Measurements from ENCODE around the gene HNRNPC.

The HNRNPC gene

DNA sequence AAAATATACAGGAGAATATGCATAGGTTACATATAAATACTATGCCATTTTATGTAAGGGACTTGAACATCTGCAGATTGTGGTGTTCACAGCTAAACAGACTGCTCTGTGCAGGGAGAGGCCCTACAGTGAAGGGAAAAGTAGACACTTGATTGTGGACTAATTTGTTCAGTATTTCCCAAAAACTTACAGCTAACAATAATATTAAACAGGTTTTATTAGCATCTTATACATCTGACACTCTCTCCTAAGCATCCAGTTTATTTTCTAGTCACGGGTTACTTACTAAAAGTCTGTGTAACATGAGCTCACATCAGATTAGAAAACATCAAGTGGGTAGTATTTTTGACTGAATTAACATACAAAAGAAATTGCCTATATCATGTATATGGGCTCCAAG, 60.1 kb downstream of the HNRNPC start:
- no peak for DNase-seq

DNA sequence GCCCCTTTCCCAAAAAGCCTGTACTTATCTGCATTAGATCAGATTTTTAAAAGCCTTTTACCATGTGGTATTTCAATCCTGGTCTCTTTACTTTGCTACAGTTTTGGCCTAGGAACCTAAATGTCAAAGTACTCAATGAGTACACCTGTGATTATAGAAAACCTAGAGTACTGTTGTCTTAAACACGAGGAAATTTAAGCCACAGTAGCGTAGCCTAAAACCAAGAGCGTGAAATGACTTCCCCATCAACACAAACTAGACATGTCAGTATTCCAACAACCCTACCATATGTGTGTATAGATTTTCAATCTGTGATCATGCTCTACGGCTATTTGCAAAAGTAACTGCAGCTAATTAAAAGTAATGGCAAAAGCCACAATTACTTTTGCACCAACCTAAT, 60.7 kb downstream of the HNRNPC start:
- DNase-seq, result no peak

DNA sequence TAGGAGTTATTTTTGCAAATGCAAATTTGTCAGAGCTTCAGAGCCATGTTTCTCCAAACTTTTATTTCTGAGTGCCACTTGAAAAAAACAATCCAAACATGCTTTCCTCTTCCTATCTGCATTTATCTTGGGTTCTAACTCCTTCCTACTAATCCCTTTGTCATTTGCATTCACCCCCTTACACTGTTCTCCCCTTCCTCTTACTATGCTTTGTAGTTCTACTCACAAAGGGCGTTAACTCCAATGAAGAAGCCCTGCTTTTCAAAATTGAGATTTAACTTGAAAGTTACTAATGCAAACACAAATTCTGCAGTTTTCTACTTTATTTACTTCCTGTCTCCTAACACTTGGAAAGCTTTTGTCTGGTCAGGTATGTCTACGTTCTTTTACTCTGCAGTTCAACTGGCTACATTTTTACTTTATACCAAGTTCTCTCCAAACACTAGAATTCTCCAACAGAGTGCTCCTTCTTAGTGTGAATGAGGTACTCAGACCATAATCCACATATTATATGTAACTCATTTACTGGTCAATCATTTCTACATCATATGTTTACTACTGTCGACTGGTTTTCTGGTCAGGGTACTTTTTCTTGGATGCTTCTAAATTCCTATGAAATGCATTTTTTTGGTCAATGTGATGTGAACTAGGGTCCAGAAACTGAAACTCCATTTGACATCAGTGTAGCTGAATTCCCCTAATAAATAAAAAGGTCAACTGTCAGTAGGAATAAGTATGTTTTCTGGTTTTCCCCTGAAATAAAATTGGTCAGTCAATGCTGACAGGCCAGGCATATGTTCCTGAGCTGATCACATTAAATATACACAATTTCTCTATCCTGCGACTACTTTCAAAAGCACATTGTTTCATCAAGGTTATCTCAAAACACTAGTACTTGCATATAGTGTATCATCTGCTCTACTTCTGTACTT, 62.2 kb downstream of the HNRNPC start:
- DNase-seq, result no peak

DNA sequence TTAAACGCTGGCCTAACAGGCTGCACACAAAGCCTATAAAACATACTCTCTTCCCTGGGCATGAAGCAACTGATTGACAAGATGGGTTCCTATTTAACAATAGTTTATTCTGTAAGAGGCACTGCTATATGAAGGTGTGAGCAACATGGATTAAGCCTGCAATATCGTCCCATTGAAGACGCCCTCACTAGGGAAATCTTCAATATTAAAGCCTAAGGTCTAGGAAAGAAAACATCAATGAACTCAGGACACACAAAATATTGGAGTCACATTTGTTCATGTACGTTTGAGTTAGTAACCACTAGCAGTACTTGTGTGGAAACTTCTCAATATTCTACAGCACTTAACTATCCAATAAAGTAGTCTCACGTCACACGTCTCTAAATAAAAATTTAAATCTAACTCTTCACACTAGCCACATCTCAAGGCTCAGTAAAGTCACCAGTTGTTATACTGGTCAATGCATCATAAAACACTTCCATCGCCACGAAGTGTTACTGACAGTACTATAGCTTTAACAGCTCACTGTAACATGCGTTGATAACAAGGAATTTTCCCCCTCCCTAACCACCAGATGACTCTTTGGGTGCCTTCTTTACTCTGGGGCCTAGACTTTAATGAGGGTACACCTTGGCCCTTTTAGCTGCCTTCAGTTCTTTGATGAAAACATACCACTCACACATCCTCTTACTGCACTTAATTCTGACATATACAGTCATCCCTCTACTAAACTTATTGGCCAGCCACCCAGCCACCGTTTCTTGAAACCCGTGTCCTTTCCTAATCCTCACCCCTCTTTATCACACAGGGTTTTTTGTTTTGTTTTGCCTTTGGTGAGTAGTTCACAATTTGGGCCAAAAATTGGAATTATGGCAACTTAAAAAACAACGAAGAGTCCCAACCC, 63.3 kb downstream of the HNRNPC start:
- no peak for DNase-seq

DNA sequence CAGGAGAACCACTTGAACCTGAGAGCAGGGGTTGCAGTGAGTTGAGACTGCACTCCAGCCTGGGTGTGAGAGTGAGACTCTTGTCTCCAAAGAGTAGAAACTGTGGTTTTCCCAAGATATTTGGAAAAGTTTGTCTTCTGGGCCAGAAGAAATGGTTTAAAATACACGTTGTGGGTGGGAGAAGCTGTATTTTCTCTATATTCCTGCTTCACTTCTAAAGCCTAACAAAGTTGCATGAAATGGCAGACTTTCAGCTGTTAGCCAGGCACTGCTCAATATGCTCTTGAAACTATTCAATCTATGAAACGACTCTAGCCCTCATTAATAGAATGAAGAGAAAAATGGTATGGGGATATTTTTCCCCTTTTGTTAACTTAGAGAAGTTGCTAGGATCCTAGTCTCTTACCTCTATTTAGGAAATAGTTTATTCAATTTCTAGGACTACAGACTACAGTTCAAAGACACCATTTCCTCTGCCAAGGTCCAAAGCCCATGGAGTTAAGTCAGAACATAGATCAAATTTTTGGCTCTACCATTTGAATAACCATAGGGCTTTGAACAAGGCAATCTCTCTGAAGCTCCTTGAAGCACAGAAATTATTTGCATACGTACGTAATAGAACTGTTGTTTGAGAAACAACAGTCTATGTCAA, 64.1 kb downstream of the HNRNPC start:
- no peak for DNase-seq

DNA sequence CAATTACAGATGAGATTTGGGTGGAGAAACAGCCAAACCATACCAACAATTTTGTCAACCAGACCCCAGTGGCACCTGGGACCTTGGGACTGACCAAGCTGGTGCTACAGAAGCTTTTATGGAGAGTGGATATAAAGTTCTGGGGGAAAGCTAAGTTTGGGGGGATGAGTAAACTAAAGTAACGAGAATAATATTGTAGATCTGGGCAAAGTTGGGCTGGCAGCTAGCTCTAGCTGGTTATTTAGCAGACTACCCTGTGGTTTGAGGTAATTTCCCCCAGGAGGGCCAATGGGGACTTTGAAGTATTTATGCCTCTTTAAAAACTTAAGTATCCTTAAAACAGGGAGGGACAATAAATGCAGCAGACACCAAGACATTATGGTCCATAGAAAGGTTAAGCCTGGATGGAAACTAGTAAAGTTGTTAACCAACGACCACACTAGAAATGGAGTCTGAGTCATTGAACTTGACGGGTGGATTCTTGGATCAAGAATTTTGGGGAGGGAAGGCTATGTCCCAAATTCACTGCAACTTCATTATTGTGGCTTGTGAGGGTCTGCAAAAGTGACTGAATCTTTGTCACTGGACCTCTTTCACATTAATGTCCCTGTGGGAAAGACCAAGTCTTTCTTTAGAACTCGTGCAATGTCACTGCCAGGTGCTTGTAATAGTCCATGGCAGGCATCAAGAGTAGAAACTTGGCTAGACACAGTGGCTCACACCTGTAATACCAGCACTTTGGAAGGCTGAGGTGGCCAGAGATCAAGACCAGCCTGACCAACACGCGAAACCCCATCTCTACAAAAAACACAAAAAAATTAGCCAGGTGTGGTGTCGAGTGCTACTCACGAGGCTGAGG, 64.8 kb downstream of the HNRNPC start:
- DNase-seq, result no peak

DNA sequence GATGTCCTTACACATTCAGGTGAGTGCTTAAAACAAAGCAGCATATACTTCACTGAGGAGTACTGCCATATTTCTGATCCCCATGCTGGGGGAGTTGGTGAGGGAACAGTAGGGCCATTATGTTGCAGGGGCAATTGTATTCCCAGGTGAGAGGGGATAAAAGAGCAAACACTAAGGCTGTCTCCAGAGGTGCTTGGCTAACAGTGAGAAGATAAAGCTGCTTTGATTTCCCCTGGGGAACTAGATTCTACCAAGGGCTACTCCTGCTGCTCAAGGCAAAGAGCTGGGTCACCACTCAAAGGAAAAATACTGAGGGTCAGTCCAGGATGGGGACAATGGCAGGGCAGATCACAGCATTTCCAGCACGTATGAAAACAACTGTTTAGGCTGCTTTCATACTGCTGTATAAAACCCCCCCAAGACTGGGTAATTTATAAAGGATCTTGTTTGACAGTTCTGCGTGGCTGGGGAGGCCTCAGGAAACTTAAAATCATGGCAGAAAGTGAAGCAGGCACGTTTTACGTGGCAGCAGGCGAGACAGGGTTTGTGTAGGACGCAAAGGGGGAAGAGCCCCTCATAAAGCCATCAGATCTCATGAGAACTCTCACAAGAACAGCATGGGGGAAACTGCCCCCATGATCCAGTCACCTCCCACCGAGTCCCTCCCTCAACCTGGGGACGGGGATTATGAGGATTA, 65.6 kb downstream of the HNRNPC start:
- no peak for DNase-seq

DNA sequence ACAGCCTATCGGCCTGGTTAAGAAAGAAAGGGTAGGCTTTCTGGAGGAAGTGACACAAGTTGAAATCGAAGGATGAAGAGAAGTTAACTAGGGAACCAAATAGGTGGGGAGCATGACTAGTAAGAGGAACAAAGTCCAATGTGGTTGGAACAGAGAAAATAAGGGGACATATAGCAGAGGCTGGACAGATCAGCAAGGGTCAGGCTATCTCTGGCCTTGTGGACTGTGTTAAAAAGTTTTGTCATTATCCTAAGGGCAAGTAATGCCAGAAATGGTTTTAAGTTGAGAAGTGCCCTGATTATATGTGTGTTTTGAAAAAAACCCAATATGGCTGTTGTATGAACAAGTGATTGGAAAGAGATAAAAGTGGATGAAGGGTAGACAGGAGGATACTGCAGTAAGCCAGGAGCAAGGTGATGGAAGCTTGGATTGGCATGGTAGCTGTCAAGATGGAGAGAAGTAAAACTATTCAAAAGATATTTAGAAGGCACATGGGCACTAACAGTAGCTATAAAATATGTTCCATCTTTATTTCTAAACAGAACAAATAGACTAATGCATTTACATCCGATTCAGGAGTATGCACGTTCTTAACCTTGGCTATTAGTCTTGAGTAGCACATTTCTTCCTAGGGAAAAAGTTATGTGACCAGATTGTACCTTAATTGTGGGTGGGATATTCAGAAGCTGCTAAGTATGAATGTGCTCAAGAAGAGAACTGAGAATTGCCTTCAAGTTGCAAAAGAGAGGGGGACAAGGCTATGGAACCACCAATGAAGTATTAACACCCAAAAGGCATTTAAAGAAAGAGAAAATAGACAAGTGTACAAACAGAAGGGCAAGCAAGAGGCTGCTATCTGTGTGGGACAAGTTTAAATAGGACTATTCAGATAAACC, 66.5 kb downstream of the HNRNPC start:
- DNase-seq, result no peak

DNA sequence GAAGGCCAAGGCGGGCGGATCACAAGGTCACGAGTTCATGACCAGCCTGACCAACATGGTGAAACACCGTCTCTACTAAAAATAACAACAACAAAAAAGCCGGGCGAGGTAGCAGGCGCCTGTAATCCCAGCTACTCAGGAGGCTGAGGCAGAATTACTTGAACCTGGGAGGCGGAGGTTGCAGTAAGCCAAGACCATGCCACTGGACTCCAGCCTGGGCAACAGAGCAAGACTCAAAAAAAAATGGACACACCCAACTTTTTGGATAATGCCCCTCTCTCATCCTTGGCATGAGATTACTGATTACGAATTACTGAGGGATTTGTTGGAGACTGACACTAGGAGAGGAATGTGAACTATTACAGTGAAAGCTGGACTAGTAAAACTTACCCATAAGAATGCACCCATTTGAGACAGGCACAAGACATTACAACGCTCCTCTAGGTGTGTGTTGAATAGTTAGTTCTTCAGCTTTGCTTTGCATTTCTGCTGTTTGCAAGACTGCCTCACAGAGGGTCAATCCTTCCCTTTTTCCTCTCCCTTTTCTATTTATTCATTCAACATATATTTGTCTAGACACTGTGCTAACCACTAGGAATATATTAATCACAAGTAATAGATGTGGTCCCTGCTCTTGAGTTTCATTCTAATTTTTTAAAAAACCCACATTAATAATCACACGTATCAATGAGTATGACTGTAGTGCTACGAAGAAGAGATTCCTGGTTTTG, 67.3 kb downstream of the HNRNPC start:
- no peak for DNase-seq

DNA sequence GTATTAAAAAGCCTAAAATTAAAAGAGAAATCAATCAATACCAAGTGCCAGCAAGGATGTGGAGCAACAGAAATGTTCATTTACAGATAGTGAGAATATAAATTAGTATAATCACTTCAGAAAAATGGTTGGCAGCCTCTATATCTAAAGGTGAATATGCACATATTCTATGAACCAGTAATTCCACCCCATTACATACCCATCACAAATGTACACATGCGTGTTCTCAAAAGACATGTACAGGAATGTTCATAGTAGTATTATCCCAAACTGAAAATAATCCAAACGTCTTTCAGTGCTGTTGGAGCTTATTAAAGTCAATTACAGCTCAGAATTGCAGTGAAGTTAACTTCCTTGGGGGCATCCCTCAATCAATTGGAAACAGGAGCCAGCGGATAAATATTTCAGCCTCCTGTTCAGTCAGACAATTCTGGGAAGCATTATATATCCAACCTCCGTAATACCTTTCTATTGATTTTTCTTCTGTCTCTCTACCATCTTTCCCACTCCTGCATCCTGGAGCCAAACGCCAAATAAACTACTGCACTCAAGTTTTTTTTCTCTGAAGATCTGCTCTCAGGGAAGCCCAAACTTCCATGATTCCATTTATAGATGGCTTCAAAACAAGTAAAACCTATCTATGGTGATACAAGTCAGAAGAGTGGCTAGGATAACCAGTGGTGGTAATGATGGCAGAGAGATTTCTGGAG, 68.3 kb downstream of the HNRNPC start:
- no peak for DNase-seq

DNA sequence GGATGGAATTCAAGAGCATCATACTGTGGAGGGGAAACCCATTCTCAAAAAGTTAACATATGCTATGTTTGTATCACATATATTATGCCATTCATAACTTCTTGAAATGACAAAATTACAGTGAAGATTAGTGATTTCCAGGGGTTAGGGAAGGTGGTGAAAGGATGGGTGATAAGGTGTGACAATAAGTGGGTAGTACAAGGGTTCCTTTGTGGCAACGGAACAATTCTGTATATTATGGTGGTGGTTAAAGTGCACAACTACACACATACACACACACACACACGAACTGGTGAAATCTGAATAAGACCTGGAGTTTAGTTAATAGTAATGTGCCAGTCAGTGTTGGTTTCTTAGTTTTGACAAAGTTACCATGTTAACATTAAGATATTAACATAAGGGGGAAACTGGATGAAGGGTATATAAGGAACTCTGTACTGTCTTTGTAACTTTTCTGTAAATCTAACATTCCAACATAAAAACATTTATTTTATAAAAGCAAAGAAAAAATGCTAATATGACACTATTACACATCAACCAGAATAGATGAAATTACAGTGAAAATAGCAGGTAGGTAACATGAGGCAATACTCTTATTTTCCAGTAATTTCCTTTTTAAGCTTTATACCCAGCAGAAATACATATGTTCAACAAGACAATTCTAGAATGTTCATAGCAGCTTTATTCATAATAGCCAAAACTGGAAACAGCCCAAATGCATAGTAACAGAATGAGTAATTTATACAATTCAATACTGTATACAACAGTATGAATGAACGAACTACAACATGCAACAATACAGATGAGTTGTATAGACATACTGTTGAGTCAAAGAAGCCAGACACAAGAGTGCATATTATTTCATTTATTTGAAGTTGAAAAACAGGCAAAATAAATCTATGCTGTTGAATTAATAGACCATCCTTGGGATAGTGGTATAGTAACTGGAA, 69.4 kb downstream of the HNRNPC start:
- no peak for DNase-seq

DNA sequence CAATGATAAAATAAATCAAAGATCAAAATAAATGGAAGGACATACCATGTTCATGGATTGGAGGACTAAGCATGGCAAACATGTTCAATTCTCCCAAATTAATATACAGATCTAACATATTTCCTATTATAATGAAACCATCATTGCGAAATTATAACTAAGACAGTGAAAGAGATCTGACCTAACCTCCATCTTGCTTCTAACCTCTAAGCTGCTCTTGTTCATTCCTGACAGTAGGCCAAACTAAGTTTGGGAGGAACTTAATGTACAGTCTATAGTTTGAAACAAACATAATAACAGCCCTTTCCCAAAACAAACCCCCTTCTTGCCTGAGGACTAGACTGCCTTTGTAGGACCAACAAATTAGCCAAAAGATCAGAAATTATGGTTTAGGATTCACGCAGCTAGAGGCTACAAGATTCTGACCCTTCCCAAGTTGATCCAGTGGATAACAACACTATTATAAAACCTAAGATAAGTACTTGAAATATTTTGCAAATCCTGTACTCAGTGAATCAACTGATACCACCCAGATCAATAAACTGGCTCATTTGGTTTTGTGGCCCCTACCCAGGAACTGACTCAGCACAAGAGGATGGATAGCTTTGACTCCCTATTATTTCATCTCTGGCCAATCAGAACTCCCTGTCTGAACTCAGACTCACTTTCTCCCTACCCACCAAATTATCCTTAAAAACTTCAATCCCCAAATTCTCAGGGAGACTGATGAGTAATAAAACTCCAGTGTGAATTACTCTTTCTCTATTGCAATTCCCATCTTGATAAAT, 71.6 kb downstream of the HNRNPC start:
- DNase-seq, result no peak

DNA sequence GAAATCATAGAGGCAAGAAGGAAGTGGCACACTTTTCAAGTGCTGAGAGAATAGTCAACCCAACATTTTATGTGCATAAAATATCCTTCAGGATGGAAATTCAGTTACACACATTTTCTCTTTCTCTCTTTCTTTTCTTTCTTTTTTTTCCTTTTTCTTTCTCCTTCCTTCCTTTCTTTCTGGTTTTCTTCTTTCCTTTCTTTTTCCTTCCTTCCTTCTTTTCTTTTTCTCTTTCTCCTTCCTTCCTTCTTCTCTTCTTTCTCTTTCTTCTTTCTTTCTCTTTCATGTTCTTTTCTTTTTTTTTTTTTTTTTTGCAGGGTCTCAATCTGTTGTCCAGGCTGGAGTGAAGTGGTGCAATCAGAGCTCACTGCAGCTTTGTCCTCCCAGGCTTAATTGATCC, 74.6 kb downstream of the HNRNPC start:
- DNase-seq, result no peak

DNA sequence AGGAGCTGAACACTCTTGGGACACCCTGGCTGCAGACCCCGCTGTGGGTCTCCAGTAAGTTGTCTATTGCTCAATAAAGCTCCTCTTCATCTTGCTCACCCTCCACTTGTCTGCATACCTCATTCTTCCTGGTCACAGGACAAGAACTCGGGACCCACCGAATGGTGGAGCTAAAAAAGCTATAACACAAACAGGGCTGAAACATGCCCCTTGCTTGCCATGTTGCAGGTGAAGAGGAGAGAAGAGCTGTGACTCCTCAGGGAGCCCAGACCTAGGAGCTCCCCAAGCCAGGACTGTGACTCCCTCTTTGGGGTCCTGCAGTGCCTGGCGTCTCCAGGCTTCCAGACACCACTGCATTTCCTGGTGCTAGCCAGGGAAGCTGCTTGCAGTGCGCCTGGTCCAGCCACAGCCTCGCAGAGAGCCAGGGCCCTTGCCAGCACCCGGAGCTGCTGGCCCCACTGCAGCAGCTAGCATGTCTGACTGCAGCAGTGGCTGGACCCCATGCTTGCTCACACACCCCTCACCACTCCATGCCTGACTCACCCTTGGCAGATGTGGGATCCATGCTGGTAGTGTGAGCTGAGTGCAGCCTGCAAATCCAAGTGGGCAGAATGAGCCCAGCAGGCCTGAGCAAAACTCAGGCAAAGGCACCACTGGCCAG, 76.2 kb downstream of the HNRNPC start:
- DNase-seq, result no peak

DNA sequence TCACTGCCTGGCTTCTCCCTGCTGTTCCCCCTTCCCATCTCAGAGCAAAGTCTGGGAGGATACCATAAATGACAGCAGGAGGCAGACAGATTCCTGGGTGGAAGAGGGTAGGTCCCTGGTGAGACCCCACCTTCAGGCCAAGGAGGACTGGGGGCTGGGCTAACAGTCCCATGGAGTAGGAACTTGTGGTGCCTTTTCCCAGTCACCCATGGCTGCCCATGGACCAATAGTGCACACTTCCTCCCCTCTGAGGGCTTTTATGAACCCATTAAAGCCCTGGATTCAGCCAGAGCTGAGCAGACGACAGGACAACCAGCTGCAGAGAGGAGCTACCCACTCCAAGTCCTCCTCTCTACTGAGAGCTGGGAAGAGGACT, 76.8 kb downstream of the HNRNPC start:
- no peak for DNase-seq

DNA sequence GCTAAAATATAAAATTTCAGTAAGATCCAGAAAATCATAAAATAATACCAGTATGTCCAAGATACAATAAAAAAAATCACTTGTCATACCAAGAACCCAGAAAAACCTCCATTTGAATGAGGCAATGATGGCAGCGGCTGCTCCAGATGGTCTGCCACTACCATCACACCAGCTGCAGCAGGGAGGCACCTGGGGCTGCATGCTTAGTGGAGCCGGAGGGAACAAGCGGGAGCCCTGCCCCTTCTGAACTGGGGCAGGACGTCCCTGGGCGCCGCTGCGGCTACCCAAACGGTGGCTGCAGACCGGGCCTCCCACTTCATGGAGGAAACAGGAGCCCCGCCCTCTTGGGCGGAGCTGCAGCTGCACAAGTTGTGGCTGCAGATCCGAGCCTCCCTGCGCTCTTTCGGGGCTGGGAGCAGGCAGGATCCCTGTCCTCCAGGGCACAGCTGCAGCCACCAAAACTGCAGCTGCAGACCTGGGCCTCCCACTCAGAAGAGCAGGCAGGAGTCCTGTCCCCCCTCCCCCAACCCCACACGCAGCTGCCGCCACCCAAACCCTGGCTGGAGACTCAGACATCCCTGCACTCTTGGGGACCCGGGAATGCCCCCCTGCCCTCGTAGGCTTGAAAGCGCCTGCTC, 77.3 kb downstream of the HNRNPC start:
- peak; percentile 56 for DNase-seq

All from NCI-H1694 treated with DMSO at 0.1 percent for 48 hours (cell line).